OCI-LY7 (cell line): Measurements from ENCODE around the gene USP17L18. TPM values are rescaled to one million over a fixed set of nuclear protein-coding genes. Genes with fewer than 3 reads are reported as not detected.
"Not testable (repeated sequence)": the region's sequence is repeated elsewhere in the genome, so short reads cannot be mapped to it uniquely, and the experiment has no call there.

Experiments used
- BruUV-seq: library from RNA; stranded (reverse); fragments of 400-500 nt; replicated peaks from 2 replicates; lab custom pipeline; 2021; lab: Mats Ljungman, UMichigan
- CTCF ChIA-PET: fragments of 300-600 bp; sonication (Branson Sonifier 250); formaldehyde crosslinking; loops from one replicate; lab custom pipeline; 2022; ENCODE audit warnings: antibody characterized with exemption; ENCODE audit not compliant: unreplicated experiment; lab: Charles Lee
- POLR2A ChIA-PET: fragments of 300-600 bp; sonication (Branson Sonifier 250); formaldehyde crosslinking; loops from one replicate; lab custom pipeline; 2022; ENCODE audit warnings: antibody characterized with exemption; lab: Charles Lee
- DNase-seq: peaks from one replicate; pipeline ENCODE4 v3.0.0-alpha.2; 2015; ENCODE audit warnings: low spot score
- H2AFZ ChIP-seq: fragments of 200-600 bp; sonication (generic), shearing (Covaris generic); 2 replicates; pipeline ENCODE4 v1.6.1; 2014; ENCODE audit warnings: mild to moderate bottlenecking, antibody characterized with exemption, low read length, moderate library complexity
- H3K27ac ChIP-seq: fragments of 200-600 bp; sonication (generic); 2 replicates; pipeline ENCODE4 v1.5.1; 2014; ENCODE audit warnings: mixed run types, low read depth, mild to moderate bottlenecking, moderate library complexity, low read length, inconsistent platforms; ENCODE audit not compliant: poor library complexity, severe bottlenecking
- H3K36me3 ChIP-seq: fragments of 200-600 bp; sonication (generic); 2 replicates; pipeline ENCODE4 v1.6.1; 2014; ENCODE audit warnings: mild to moderate bottlenecking, antibody characterized with exemption, low read length, moderate library complexity, mixed read lengths; ENCODE audit not compliant: insufficient read depth
- H3K4me1 ChIP-seq: fragments of 200-600 bp; sonication (generic); 2 replicates; pipeline ENCODE4 v1.5.1; 2014; ENCODE audit warnings: mild to moderate bottlenecking, low read length; ENCODE audit not compliant: insufficient read depth, poor library complexity, severe bottlenecking
- H3K4me2 ChIP-seq: fragments of 200-600 bp; sonication (generic); 2 replicates; pipeline ENCODE4 v1.6.1; 2014; ENCODE audit warnings: mild to moderate bottlenecking, low read length
- H3K4me3 ChIP-seq: fragments of 200-600 bp; sonication (generic); 2 replicates; pipeline ENCODE4 v1.5.1; 2014; ENCODE audit warnings: mild to moderate bottlenecking, low read depth, low read length; ENCODE audit not compliant: poor library complexity, severe bottlenecking
- H3K79me2 ChIP-seq: fragments of 200-600 bp; sonication (generic); 2 replicates; pipeline ENCODE4 v1.6.1; 2016; ENCODE audit warnings: low read depth, mild to moderate bottlenecking, low read length, moderate library complexity, mixed read lengths; ENCODE audit not compliant: insufficient read depth
- H3K9me2 ChIP-seq: fragments of 200-600 bp; sonication (generic); 2 replicates; pipeline ENCODE4 v1.6.1; 2016; ENCODE audit warnings: mild to moderate bottlenecking, low read length, mixed read lengths; ENCODE audit not compliant: insufficient read depth
- H3K9me3 ChIP-seq: fragments of 200-600 bp; sonication (generic); 2 replicates; pipeline ENCODE4 v1.6.1; 2014; ENCODE audit warnings: mild to moderate bottlenecking, mixed run types, low read length, mixed read lengths
- H4K20me1 ChIP-seq: fragments of 200-600 bp; sonication (generic); 2 replicates; pipeline ENCODE4 v1.6.1; 2014; ENCODE audit warnings: mild to moderate bottlenecking, antibody characterized with exemption, low read length, moderate library complexity, mixed read lengths; ENCODE audit not compliant: insufficient read depth
- intact Hi-C: fragments of 100-400 bp; cut with micrococcal nuclease; formaldehyde crosslinking; loops from one replicate; pipeline ENCODE4 v1.10.0; 2022; ENCODE audit not compliant: unreplicated experiment
- total RNA-seq, 2 experiments: library from RNA; depleted of rRNA in 1 of 2; stranded (reverse); fragments of >200 nt in 1 of 2; shearing (Covaris generic) in 1 of 2; gene quantifications; 2 replicates each; pipeline ENCODE4 v1.2.3, GENCODE V29; 2014 to 2022

USP17L18 gene
- total RNA-seq, 2 experiments from 2014 or later = not detected

DNA sequence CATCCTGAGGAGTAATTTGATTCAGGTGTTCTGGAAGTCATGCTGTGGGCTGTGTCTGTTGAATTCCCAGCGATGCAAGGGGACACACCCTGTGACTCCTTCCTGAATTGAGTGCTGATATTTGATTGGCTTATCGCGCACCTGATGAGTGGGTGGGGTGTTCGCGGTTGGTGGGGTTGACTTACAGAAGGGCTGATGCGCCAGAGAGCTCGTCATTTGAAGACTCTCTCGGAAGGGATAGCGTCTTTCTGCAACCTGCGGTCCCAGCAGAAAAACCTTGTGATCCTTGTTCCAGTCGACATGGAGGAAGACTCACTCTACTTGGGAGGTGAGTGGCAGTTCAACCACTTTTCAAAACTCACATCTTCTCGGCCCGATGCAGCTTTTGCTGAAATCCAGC lies 14.1 kb downstream of the USP17L18 start, which contains the start of gene USP17L21:
TSS of gene USP17L21 (plus strand) at position 301 of the 400 bp plus-strand sequence. CDS start at position 301, 0 bp downstream.
- H3K4me1 ChIP-seq, H3K79me2 ChIP-seq, H3K4me3 ChIP-seq, DNase-seq, H3K9me3 ChIP-seq, H3K36me3 ChIP-seq, H3K27ac ChIP-seq, CTCF ChIA-PET, H4K20me1 ChIP-seq, H3K4me2 ChIP-seq, POLR2A ChIA-PET, H2AFZ ChIP-seq, BruUV-seq, H3K9me2 ChIP-seq, intact Hi-C loops: not testable (repeated sequence)

DNA sequence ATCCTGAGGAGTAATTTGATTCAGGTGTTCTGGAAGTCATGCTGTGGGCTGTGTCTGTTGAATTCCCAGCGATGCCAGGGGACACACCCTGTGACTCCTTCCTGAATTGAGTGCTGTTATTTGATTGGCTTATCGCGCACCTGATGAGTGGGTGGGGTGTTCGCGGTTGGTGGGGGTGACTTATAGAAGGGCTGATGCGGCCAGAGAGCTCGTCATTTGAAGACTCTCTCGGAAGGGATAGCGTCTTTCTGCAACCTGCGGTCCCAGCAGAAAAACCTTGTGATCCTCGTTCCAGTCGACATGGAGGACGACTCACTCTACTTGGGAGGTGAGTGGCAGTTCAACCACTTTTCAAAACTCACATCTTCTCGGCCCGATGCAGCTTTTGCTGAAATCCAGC lies 18.9 kb downstream of the USP17L18 start, which contains the start of gene USP17L22:
TSS of gene USP17L22 (plus strand) at position 301 of the 400 bp plus-strand sequence. CDS start at position 301, 0 bp downstream.
- H3K36me3 ChIP-seq, H3K9me2 ChIP-seq, POLR2A ChIA-PET, H3K9me3 ChIP-seq, CTCF ChIA-PET, H3K4me2 ChIP-seq, H3K4me3 ChIP-seq, H3K4me1 ChIP-seq, DNase-seq, BruUV-seq, intact Hi-C loops, H2AFZ ChIP-seq, H3K79me2 ChIP-seq, H4K20me1 ChIP-seq, H3K27ac ChIP-seq: not testable (repeated sequence)

DNA sequence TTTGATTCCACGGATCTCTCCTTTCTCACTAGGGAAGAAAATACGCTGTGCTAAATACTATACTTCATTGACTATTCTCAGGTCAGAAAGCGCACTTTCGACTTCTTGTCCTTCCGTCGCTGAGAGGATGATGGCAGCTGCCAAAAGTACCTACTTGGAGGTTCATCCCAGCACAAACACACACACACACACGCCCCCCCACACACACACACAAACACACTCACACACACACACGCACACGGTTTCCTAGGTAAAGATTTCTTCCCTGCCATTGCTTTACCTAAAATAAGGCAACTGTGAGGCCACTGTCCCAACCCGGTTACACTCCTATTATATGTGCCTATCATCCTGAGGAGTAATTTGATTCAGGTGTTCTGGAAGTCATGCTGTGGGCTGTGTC lies 23.3 kb downstream of the USP17L18 start:
- H3K27ac ChIP-seq, POLR2A ChIA-PET, H3K79me2 ChIP-seq, BruUV-seq, H3K9me3 ChIP-seq, H3K9me2 ChIP-seq, intact Hi-C loops, DNase-seq, H3K4me1 ChIP-seq, H2AFZ ChIP-seq, H4K20me1 ChIP-seq, H3K4me2 ChIP-seq, H3K36me3 ChIP-seq, CTCF ChIA-PET, H3K4me3 ChIP-seq: not testable (repeated sequence)

Other genes with a start within 250 kb of the USP17L18 start
- gene FAM90A26, start 78.2 kb upstream of the USP17L18 start, total RNA-seq (2014; rRNA removed; shearing (Covaris generic)) = not detected in 2 replicates
- not detected in 2 replicates for gene FAM90A26, start 78.2 kb upstream of the USP17L18 start, total RNA-seq (2022)
- gene USP17L10, start 38.0 kb upstream of the USP17L18 start, total RNA-seq (2014; rRNA removed; shearing (Covaris generic)) = not detected in 2 replicates
- gene USP17L10, start 38.0 kb upstream of the USP17L18 start, total RNA-seq (2022) = not detected in 2 replicates
- not detected in 2 replicates for gene USP17L11, start 33.2 kb upstream of the USP17L18 start, total RNA-seq (2014; rRNA removed; shearing (Covaris generic))
- not detected in 2 replicates for gene USP17L11, start 33.2 kb upstream of the USP17L18 start, total RNA-seq (2022)
- gene USP17L12, start 28.5 kb upstream of the USP17L18 start, total RNA-seq (2014; rRNA removed; shearing (Covaris generic)) = not detected in 2 replicates
- gene USP17L12, start 28.5 kb upstream of the USP17L18 start, total RNA-seq (2022) = not detected in 2 replicates
- not detected in 2 replicates for gene USP17L13, start 23.7 kb upstream of the USP17L18 start, total RNA-seq (2014; rRNA removed; shearing (Covaris generic))
- gene USP17L13, start 23.7 kb upstream of the USP17L18 start, total RNA-seq (2022) = not detected in 2 replicates
- not detected in 2 replicates for gene USP17L15, start 14.2 kb upstream of the USP17L18 start, total RNA-seq (2014; rRNA removed; shearing (Covaris generic))
- not detected in 2 replicates for gene USP17L15, start 14.2 kb upstream of the USP17L18 start, total RNA-seq (2022)
- gene USP17L17, start 4.8 kb upstream of the USP17L18 start, total RNA-seq (2014; rRNA removed; shearing (Covaris generic)) = not detected in 2 replicates
- not detected in 2 replicates for gene USP17L17, start 4.8 kb upstream of the USP17L18 start, total RNA-seq (2022)
- not detected in 2 replicates for gene USP17L19, start 4.7 kb downstream of the USP17L18 start, total RNA-seq (2014; rRNA removed; shearing (Covaris generic))
- not detected in 2 replicates for gene USP17L19, start 4.7 kb downstream of the USP17L18 start, total RNA-seq (2022)
- gene USP17L20, start 9.5 kb downstream of the USP17L18 start, total RNA-seq (2014; rRNA removed; shearing (Covaris generic)) = not detected in 2 replicates
- gene USP17L20, start 9.5 kb downstream of the USP17L18 start, total RNA-seq (2022) = not detected in 2 replicates
- gene USP17L21, start 14.2 kb downstream of the USP17L18 start, total RNA-seq (2014; rRNA removed; shearing (Covaris generic)) = not detected in 2 replicates
- gene USP17L21, start 14.2 kb downstream of the USP17L18 start, total RNA-seq (2022) = not detected in 2 replicates
- not detected in 2 replicates for gene USP17L22, start 19.0 kb downstream of the USP17L18 start, total RNA-seq (2014; rRNA removed; shearing (Covaris generic))
- gene USP17L22, start 19.0 kb downstream of the USP17L18 start, total RNA-seq (2022) = not detected in 2 replicates
- not detected in 2 replicates for gene USP17L24, start 76.5 kb downstream of the USP17L18 start, total RNA-seq (2014; rRNA removed; shearing (Covaris generic))
- not detected in 2 replicates for gene USP17L24, start 76.5 kb downstream of the USP17L18 start, total RNA-seq (2022)
- not detected in 2 replicates for gene USP17L25, start 81.3 kb downstream of the USP17L18 start, total RNA-seq (2014; rRNA removed; shearing (Covaris generic))
- gene USP17L25, start 81.3 kb downstream of the USP17L18 start, total RNA-seq (2022) = not detected in 2 replicates
- gene USP17L26, start 86.0 kb downstream of the USP17L18 start, total RNA-seq (2014; rRNA removed; shearing (Covaris generic)) = not detected in 2 replicates
- not detected in 2 replicates for gene USP17L26, start 86.0 kb downstream of the USP17L18 start, total RNA-seq (2022)
- not detected in 2 replicates for gene USP17L5, start 90.8 kb downstream of the USP17L18 start, total RNA-seq (2014; rRNA removed; shearing (Covaris generic))
- not detected in 2 replicates for gene USP17L5, start 90.8 kb downstream of the USP17L18 start, total RNA-seq (2022)
- not detected in 2 replicates for gene USP17L27, start 95.5 kb downstream of the USP17L18 start, total RNA-seq (2014; rRNA removed; shearing (Covaris generic))
- gene USP17L27, start 95.5 kb downstream of the USP17L18 start, total RNA-seq (2022) = not detected in 2 replicates
- gene USP17L28, start 100.3 kb downstream of the USP17L18 start, total RNA-seq (2014; rRNA removed; shearing (Covaris generic)) = not detected in 2 replicates
- not detected in 2 replicates for gene USP17L28, start 100.3 kb downstream of the USP17L18 start, total RNA-seq (2022)
- not detected in 2 replicates for gene USP17L29, start 105.0 kb downstream of the USP17L18 start, total RNA-seq (2014; rRNA removed; shearing (Covaris generic))
- gene USP17L29, start 105.0 kb downstream of the USP17L18 start, total RNA-seq (2022) = not detected in 2 replicates
- not detected in 2 replicates for gene USP17L30, start 114.5 kb downstream of the USP17L18 start, total RNA-seq (2014; rRNA removed; shearing (Covaris generic))
- gene USP17L30, start 114.5 kb downstream of the USP17L18 start, total RNA-seq (2022) = not detected in 2 replicates
- not detected in 2 replicates for gene DEFB131A, start 195.8 kb downstream of the USP17L18 start, total RNA-seq (2014; rRNA removed; shearing (Covaris generic))
- gene DEFB131A, start 195.8 kb downstream of the USP17L18 start, total RNA-seq (2022) = not detected in 2 replicates